NAMALWA (cell line): ENCODE results near the gene CCDC142.
A peak's percentile ranks its signal among the peaks of the same experiment; 100 is the strongest.

Experiments used
- DNase-seq: peaks from one replicate; pipeline ENCODE4 v3.0.0-alpha.2; 2015; ENCODE audit warnings: low spot score

CCDC142 gene

GRCh38 chr2:74482801-74483674 is at the start of gene CCDC142, which contains the start of gene TTC31:
Gene CCDC142 (minus strand): TSS chr2:74482998. CDS start chr2:74482837, 161 bp downstream.
Gene TTC31 (plus strand): TSS chr2:74483081. CDS start chr2:74483096, 15 bp downstream.
- peak; percentile 95 for DNase-seq

GRCh38 chr2:74532222-74532621 is 49.4 kb upstream of the CCDC142 start:
- DNase-seq: peak; percentile 71

- DNase-seq: no peak
These were observed 48.9 kb upstream of the CCDC142 start for GRCh38 chr2:74531666-74532065.

GRCh38 chr2:74530239-74531187 is 47.7 kb upstream of the CCDC142 start:
- peak; percentile 55 for DNase-seq

GRCh38 chr2:74529357-74530238 is 46.8 kb upstream of the CCDC142 start, which contains the start of the genes AUP1 and HTRA2:
Gene AUP1 (minus strand): TSS chr2:74529706. CDS start chr2:74529629, 77 bp downstream.
Gene HTRA2 (plus strand): TSS chr2:74529933. CDS start chr2:74530007, 74 bp downstream.
- peak; percentile 96 for DNase-seq

- DNase-seq: peak; percentile 59
These were observed 46.0 kb upstream of the CCDC142 start for GRCh38 chr2:74528600-74529356.

GRCh38 chr2:74527741-74528140 is 44.9 kb upstream of the CCDC142 start:
- DNase-seq: no peak

GRCh38 chr2:74526649-74527230 is 43.9 kb upstream of the CCDC142 start:
- no peak for DNase-seq

GRCh38 chr2:74525717-74526648 is 43.2 kb upstream of the CCDC142 start, which contains the start of gene DQX1:
Gene DQX1 (minus strand): TSS chr2:74526231. CDS start chr2:74525729, 502 bp downstream.
- DNase-seq: peak; percentile 84

- DNase-seq: no peak
These were observed 42.3 kb upstream of the CCDC142 start for GRCh38 chr2:74524955-74525716.

- DNase-seq: no peak
These were observed 41.2 kb upstream of the CCDC142 start for GRCh38 chr2:74524005-74524404.

GRCh38 chr2:74522516-74522915 is 39.7 kb upstream of the CCDC142 start:
- no peak for DNase-seq

GRCh38 chr2:74516650-74517049 is 33.9 kb upstream of the CCDC142 start:
- no peak for DNase-seq

- no peak for DNase-seq
These were observed 33.3 kb upstream of the CCDC142 start for GRCh38 chr2:74515981-74516633.

GRCh38 chr2:74515271-74515980 is 32.6 kb upstream of the CCDC142 start:
- DNase-seq: no peak

GRCh38 chr2:74514368-74515270 is 31.8 kb upstream of the CCDC142 start, which contains the start of gene TLX2:
Gene TLX2 (plus strand): TSS chr2:74514450. CDS start chr2:74514807, 357 bp downstream.
- DNase-seq: no peak
